Liver (tissue), 9 donors: Measurements from ENCODE around the gene EPS8L1. TPM values are rescaled to one million over a fixed set of nuclear protein-coding genes. Genes with fewer than 3 reads are reported as not detected.

Experiments
- DNase-seq: peaks from one replicate; pipeline ENCODE4 v3.0.0-alpha.2; 2017; ENCODE audit warnings: low spot score
- H3K27ac ChIP-seq, 2 donors: one replicate each; pipeline ENCODE4 v1.7.0; 2013; ENCODE audit warnings: inconsistent platforms in 2 of 2, low read length in 2 of 2, control low read depth in 1 of 2, low read depth in 1 of 2, mild to moderate bottlenecking in 1 of 2
- H3K27me3 ChIP-seq, 4 donors: one replicate each; pipeline versions ENCODE4 v1.6.1 to v1.7.0; 2013; ENCODE audit warnings: low read length in 3 of 4, inconsistent platforms in 1 of 4, mild to moderate bottlenecking in 1 of 4, moderate library complexity in 1 of 4; ENCODE audit not compliant: control insufficient read depth in 4 of 4, insufficient read depth in 4 of 4
- H3K36me3 ChIP-seq, 4 donors: one replicate each; pipeline versions ENCODE4 v1.6.1 to v1.7.0; 2013; ENCODE audit warnings: low read length in 3 of 4, mild to moderate bottlenecking in 3 of 4, low read depth in 1 of 4, moderate library complexity in 1 of 4; ENCODE audit not compliant: control insufficient read depth in 4 of 4, insufficient read depth in 3 of 4
- H3K4me1 ChIP-seq, 4 donors: one replicate each; pipeline versions ENCODE4 v1.6.1 to v1.7.0; 2013; ENCODE audit warnings: low read length in 3 of 4, mild to moderate bottlenecking in 3 of 4, moderate library complexity in 1 of 4; ENCODE audit not compliant: control insufficient read depth in 4 of 4, insufficient read depth in 4 of 4
- H3K4me3 ChIP-seq, 3 donors: one replicate each; pipeline versions ENCODE4 v1.6.1 to v1.7.0; 2013; ENCODE audit warnings: low read length in 3 of 3, control low read depth in 1 of 3, low read depth in 1 of 3, mild to moderate bottlenecking in 1 of 3
- H3K9ac ChIP-seq, 2 donors: one replicate each; pipeline ENCODE4 v1.7.0; 2013; ENCODE audit warnings: low read length in 2 of 2, mild to moderate bottlenecking in 2 of 2, moderate library complexity in 2 of 2, control low read depth in 1 of 2, low read depth in 1 of 2
- H3K9me3 ChIP-seq, 4 donors: one replicate each; pipeline versions ENCODE4 v1.6.1 to v1.7.0; 2013; ENCODE audit warnings: low read length in 3 of 4; ENCODE audit not compliant: control insufficient read depth in 4 of 4
- EGR1 ChIP-seq, 2 donors: IDR thresholded peaks; 2 replicates each; pipeline ENCODE4 v1.6.1; 2016 to 2018; ENCODE audit warnings: antibody characterized with exemption in 2 of 2, low read depth in 2 of 2
- FOXA1 ChIP-seq: IDR thresholded peaks from 2 replicates; pipeline ENCODE4 v1.6.1; 2016; ENCODE audit warnings: antibody characterized with exemption
- FOXA2 ChIP-seq: IDR thresholded peaks from 2 replicates; pipeline ENCODE4 v1.6.1; 2016; ENCODE audit warnings: antibody characterized with exemption
- GABPA ChIP-seq, 2 donors: IDR thresholded peaks in 1 of 2; conservative IDR thresholded peaks in 1 of 2; 2 replicates each; pipeline ENCODE4 v1.6.1; 2016; ENCODE audit warnings: antibody characterized with exemption in 2 of 2, mild to moderate bottlenecking in 1 of 2, moderate library complexity in 1 of 2
- HNF4A ChIP-seq, 2 donors: conservative IDR thresholded peaks; 2 replicates each; pipeline ENCODE4 v1.6.1; 2016; ENCODE audit warnings: antibody characterized with exemption in 2 of 2, mild to moderate bottlenecking in 2 of 2
- HNF4G ChIP-seq: IDR thresholded peaks from 2 replicates; pipeline ENCODE4 v1.6.1; 2016; ENCODE audit warnings: antibody characterized with exemption
- JUND ChIP-seq, 2 donors: IDR thresholded peaks; 2 replicates each; pipeline ENCODE4 v1.6.1; 2016; ENCODE audit warnings: antibody characterized with exemption in 2 of 2
- NR2F2 ChIP-seq: IDR thresholded peaks from 2 replicates; pipeline ENCODE4 v1.6.1; 2016; ENCODE audit warnings: antibody characterized with exemption
- RAD21 ChIP-seq, 2 donors: IDR thresholded peaks; 2 replicates each; pipeline ENCODE4 v1.6.1; 2016; ENCODE audit warnings: antibody characterized with exemption in 2 of 2, mild to moderate bottlenecking in 2 of 2
- RXRA ChIP-seq, 2 donors: IDR thresholded peaks; 2 replicates each; pipeline ENCODE4 v1.6.1; 2017 to 2018; ENCODE audit warnings: antibody characterized with exemption in 2 of 2, mild to moderate bottlenecking in 1 of 2
- SP1 ChIP-seq: IDR thresholded peaks from 2 replicates; pipeline ENCODE4 v1.6.1; 2018; ENCODE audit warnings: antibody characterized with exemption, mild to moderate bottlenecking
- TAF1 ChIP-seq: conservative IDR thresholded peaks from 2 replicates; pipeline ENCODE4 v1.6.1; 2016; ENCODE audit warnings: antibody characterized with exemption, mild to moderate bottlenecking
- YY1 ChIP-seq: IDR thresholded peaks from 2 replicates; pipeline ENCODE4 v1.6.1; 2016; ENCODE audit warnings: antibody characterized with exemption, mild to moderate bottlenecking
- WGBS: extraction: QIAGEN DNeasy Blood & Tissue Kit; methylation state at CpG from one replicate; pipeline ENCODE4 v1.1.7; 2013; 5-methylcytosine and 5-hydroxymethylcytosine counted together
- polyA plus RNA-seq, 2 donors: library from polyadenylated mRNA; stranded (reverse) in 1 of 2; unstranded in 1 of 2; fragments of 200-250 nt in 1 of 2; fragments of >200 nt in 1 of 2; fragmentation: Nextera tagmentation in 1 of 2; extraction: Ambion mirVana in 1 of 2; gene quantifications; one replicate each; pipeline versions ENCODE4 v1.2.1 to v1.2.3, GENCODE V29; 2013 to 2015
- total RNA-seq, 2 donors: library from RNA; depleted of rRNA; stranded (reverse); fragments of >200 nt; gene quantifications; one replicate each; pipeline ENCODE4 v1.2.3, GENCODE V29; 2014
- TF ChIP-seq, protein P1 (sequence below): IDR thresholded peaks from 2 replicates; pipeline ENCODE4 v1.6.1; 2016; ENCODE audit warnings: antibody characterized with exemption
- TF ChIP-seq, protein P2 (sequence below): IDR thresholded peaks from 2 replicates; pipeline ENCODE4 v1.6.1; 2016; ENCODE audit warnings: antibody characterized with exemption
- TF ChIP-seq, protein P3 (sequence below): IDR thresholded peaks from 2 replicates; pipeline ENCODE4 v1.6.1; 2016; ENCODE audit warnings: antibody characterized with exemption, mild to moderate bottlenecking
- TF ChIP-seq, protein P4 (sequence below): fragments of 150-350 bp; IDR thresholded peaks from 2 replicates; pipeline ENCODE4 v1.5.1; 2017; ENCODE audit warnings: improper control_type of control experiment, low read depth, low read length; ENCODE audit not compliant: missing input control
- TF ChIP-seq, protein P5 (sequence below): IDR thresholded peaks from 2 replicates; pipeline ENCODE4 v1.6.1; 2016; ENCODE audit warnings: antibody characterized with exemption
- donor health status: healthy.
- donor health status: healthy.
- donor health status: healthy.
- donor health status: healthy.
- donor health status: healthy.

The EPS8L1 gene
- total and polyA plus RNA-seq, 4 donors: 0.40 to 1.5 (median 0.87) TPM

DNA sequence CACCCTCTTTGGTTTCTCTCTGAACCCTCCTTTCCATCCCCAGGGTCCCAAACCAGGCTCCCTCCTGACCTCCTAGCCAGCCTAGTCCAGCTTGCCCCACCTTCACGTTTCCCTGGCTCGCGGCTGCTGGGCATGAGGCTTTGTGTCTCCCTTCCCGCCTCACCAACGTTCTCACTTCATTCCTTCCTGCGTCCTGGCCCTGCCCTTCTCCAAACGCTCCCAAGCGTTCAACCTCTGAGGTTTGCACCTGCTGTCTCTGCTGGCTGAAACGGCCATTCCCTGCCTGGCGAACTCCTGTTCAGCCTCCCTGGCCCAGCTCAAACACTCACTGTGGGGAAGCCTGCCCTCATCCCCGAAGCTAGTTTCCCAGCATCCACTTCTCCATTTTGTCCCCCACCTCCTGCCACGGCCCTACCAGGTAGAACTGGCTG, 12.4 kb downstream of the EPS8L1 start:
- no peak for TF ChIP-seq RAD21 (IDR thresholded peaks at IDR 0.05)
- no peak for TF ChIP-seq EGR1 (IDR thresholded peaks at IDR 0.05; ENCODE audit: low read depth in 2 of 2)
- TF ChIP-seq FOXA1: no peak
- no peak for TF ChIP-seq HNF4A (conservative IDR thresholded peaks at IDR 0.05)
- no peak for TF ChIP-seq RXRA (IDR thresholded peaks at IDR 0.05)
- TF ChIP-seq HNF4G: no peak
- TF ChIP-seq, protein P1, sequence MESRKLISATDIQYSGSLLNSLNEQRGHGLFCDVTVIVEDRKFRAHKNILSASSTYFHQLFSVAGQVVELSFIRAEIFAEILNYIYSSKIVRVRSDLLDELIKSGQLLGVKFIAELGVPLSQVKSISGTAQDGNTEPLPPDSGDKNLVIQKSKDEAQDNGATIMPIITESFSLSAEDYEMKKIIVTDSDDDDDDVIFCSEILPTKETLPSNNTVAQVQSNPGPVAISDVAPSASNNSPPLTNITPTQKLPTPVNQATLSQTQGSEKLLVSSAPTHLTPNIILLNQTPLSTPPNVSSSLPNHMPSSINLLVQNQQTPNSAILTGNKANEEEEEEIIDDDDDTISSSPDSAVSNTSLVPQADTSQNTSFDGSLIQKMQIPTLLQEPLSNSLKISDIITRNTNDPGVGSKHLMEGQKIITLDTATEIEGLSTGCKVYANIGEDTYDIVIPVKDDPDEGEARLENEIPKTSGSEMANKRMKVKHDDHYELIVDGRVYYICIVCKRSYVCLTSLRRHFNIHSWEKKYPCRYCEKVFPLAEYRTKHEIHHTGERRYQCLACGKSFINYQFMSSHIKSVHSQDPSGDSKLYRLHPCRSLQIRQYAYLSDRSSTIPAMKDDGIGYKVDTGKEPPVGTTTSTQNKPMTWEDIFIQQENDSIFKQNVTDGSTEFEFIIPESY: no peak
- no peak for TF ChIP-seq YY1
- TF ChIP-seq, protein P2, sequence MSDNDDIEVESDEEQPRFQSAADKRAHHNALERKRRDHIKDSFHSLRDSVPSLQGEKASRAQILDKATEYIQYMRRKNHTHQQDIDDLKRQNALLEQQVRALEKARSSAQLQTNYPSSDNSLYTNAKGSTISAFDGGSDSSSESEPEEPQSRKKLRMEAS: no peak
- no peak for TF ChIP-seq SP1
- TF ChIP-seq, protein P3, sequence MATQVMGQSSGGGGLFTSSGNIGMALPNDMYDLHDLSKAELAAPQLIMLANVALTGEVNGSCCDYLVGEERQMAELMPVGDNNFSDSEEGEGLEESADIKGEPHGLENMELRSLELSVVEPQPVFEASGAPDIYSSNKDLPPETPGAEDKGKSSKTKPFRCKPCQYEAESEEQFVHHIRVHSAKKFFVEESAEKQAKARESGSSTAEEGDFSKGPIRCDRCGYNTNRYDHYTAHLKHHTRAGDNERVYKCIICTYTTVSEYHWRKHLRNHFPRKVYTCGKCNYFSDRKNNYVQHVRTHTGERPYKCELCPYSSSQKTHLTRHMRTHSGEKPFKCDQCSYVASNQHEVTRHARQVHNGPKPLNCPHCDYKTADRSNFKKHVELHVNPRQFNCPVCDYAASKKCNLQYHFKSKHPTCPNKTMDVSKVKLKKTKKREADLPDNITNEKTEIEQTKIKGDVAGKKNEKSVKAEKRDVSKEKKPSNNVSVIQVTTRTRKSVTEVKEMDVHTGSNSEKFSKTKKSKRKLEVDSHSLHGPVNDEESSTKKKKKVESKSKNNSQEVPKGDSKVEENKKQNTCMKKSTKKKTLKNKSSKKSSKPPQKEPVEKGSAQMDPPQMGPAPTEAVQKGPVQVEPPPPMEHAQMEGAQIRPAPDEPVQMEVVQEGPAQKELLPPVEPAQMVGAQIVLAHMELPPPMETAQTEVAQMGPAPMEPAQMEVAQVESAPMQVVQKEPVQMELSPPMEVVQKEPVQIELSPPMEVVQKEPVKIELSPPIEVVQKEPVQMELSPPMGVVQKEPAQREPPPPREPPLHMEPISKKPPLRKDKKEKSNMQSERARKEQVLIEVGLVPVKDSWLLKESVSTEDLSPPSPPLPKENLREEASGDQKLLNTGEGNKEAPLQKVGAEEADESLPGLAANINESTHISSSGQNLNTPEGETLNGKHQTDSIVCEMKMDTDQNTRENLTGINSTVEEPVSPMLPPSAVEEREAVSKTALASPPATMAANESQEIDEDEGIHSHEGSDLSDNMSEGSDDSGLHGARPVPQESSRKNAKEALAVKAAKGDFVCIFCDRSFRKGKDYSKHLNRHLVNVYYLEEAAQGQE: no peak
- TF ChIP-seq, protein P4, sequence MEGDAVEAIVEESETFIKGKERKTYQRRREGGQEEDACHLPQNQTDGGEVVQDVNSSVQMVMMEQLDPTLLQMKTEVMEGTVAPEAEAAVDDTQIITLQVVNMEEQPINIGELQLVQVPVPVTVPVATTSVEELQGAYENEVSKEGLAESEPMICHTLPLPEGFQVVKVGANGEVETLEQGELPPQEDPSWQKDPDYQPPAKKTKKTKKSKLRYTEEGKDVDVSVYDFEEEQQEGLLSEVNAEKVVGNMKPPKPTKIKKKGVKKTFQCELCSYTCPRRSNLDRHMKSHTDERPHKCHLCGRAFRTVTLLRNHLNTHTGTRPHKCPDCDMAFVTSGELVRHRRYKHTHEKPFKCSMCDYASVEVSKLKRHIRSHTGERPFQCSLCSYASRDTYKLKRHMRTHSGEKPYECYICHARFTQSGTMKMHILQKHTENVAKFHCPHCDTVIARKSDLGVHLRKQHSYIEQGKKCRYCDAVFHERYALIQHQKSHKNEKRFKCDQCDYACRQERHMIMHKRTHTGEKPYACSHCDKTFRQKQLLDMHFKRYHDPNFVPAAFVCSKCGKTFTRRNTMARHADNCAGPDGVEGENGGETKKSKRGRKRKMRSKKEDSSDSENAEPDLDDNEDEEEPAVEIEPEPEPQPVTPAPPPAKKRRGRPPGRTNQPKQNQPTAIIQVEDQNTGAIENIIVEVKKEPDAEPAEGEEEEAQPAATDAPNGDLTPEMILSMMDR: no peak
- TF ChIP-seq GABPA (IDR thresholded peaks at IDR 0.05 in 1 of 2, conservative IDR thresholded peaks at IDR 0.05 in 1 of 2): no peak
- TF ChIP-seq TAF1: no peak
- TF ChIP-seq NR2F2: no peak
- TF ChIP-seq FOXA2: no peak
- no peak for TF ChIP-seq JUND (IDR thresholded peaks at IDR 0.05)
- TF ChIP-seq, protein P5, sequence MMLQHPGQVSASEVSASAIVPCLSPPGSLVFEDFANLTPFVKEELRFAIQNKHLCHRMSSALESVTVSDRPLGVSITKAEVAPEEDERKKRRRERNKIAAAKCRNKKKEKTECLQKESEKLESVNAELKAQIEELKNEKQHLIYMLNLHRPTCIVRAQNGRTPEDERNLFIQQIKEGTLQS: no peak
- H3K27me3 ChIP-seq: peaks cover 0 to 5% (median 1%) of the 10 kb centered on the region in 4 donors
- H3K4me1 ChIP-seq: peaks cover 3 to 16% (median 10%) of the 10 kb centered on the region in 4 donors
- peaks cover 0 to 15% (median 6%) of the 10 kb centered on the region in 4 donors for H3K36me3 ChIP-seq
- H3K4me3 ChIP-seq: no peak overlapping the region
- H3K9me3 ChIP-seq: no peaks in the 10 kb centered on the region
- no peak for DNase-seq
- H3K27ac ChIP-seq: no peak overlapping the region
- 62% methylated on average over 12 of the region's 12 CpGs for WGBS
- H3K9ac ChIP-seq: no peak overlapping the region
